SK-N-SH (cell line): ENCODE data around the gene TBC1D16. TPM values are rescaled to one million over a fixed set of nuclear protein-coding genes. Genes with fewer than 3 reads are reported as not detected.
"Not testable (repeated sequence)": the region's sequence is repeated elsewhere in the genome, so short reads cannot be mapped to it uniquely, and the experiment has no call there.

Source experiments
- CTCF ChIA-PET: fragments of 300-600, 350-600 bp; formaldehyde crosslinking; extraction: SDS; loops from one replicate; lab custom pipeline; 2021; lab: Yijun Ruan, JAX
- POLR2A ChIA-PET: fragments of 350-600 bp; sonication (Branson Sonifier 250); formaldehyde crosslinking; extraction: SDS; loops from one replicate; lab custom pipeline; 2020; ENCODE audit warnings: antibody characterized with exemption, inconsistent platforms; lab: Yijun Ruan, JAX
- DNase-seq: peaks from one replicate; pipeline ENCODE4 v3.0.0; 2012
- H2AFZ ChIP-seq: fragments of 200-600 bp; sonication (generic); 2 replicates; pipeline ENCODE4 v1.8.1; 2016; ENCODE audit warnings: antibody characterized with exemption, mild to moderate bottlenecking, low read depth
- H3F3A ChIP-seq: fragments of 200-600 bp; sonication (generic); replicated peaks from 2 replicates; pipeline ENCODE3; 2016; ENCODE audit warnings: antibody characterized with exemption, mild to moderate bottlenecking; ENCODE audit not compliant: insufficient read depth
- H3K27ac ChIP-seq, 2 experiments: fragments of 200-500 bp in 1 of 2; fragments of 200-600 bp in 1 of 2; sonication (Bioruptor generic) in 1 of 2; sonication (generic), shearing (Covaris generic) in 1 of 2; 2 replicates each; pipeline versions ENCODE4 v1.5.1 to v1.6.1; 2014 to 2016; ENCODE audit warnings: low read depth in 2 of 2, inconsistent platforms in 1 of 2, low read length in 1 of 2, mild to moderate bottlenecking in 1 of 2, mixed read lengths in 1 of 2
- H3K27me3 ChIP-seq: fragments of 200-600 bp; sonication (generic), shearing (Covaris generic); 2 replicates; pipeline ENCODE4 v1.6.1; 2016; ENCODE audit warnings: mixed run types; ENCODE audit not compliant: insufficient read depth
- H3K36me3 ChIP-seq, 2 experiments: fragments of 200-500 bp in 1 of 2; fragments of 200-600 bp in 1 of 2; sonication (Bioruptor generic) in 1 of 2; sonication (generic) in 1 of 2; replicated peaks in 1 of 2; 2 replicates each; pipeline versions ENCODE3 to v1.5.1; 2014 to 2016; ENCODE audit warnings: low read length in 1 of 2, mild to moderate bottlenecking in 1 of 2; ENCODE audit not compliant: insufficient read depth in 2 of 2, control insufficient read depth in 1 of 2
- H3K4me1 ChIP-seq, 2 experiments: fragments of 200-500 bp in 1 of 2; fragments of 200-600 bp in 1 of 2; sonication (Bioruptor generic) in 1 of 2; sonication (generic), shearing (Covaris generic) in 1 of 2; 2 replicates each; pipeline versions ENCODE4 v1.5.1 to v1.6.1; 2014 to 2016; ENCODE audit warnings: low read depth in 1 of 2, low read length in 1 of 2, mixed run types in 1 of 2; ENCODE audit not compliant: insufficient read depth in 2 of 2, control insufficient read depth in 1 of 2
- H3K4me2 ChIP-seq: fragments of 200-600 bp; sonication (generic), shearing (Covaris generic); 2 replicates; pipeline ENCODE4 v1.6.1; 2017; ENCODE audit warnings: mixed run types
- H3K4me3 ChIP-seq, 2 experiments: fragments of 200-500 bp in 1 of 2; fragments of 200-600 bp in 1 of 2; sonication (Bioruptor generic) in 1 of 2; sonication (generic), shearing (Covaris generic) in 1 of 2; 2 replicates each; pipeline versions ENCODE4 v1.5.1 to v1.8.1; 2014 to 2016; ENCODE audit warnings: low read depth in 2 of 2, inconsistent platforms in 1 of 2, low read length in 1 of 2, mild to moderate bottlenecking in 1 of 2, mixed read lengths in 1 of 2, moderate library complexity in 1 of 2
- H3K79me2 ChIP-seq: fragments of 200-600 bp; sonication (generic); 2 replicates; pipeline ENCODE4 v1.8.1; 2017; ENCODE audit warnings: mild to moderate bottlenecking; ENCODE audit not compliant: insufficient read depth
- H3K9ac ChIP-seq: fragments of 200-600 bp; sonication (generic); 2 replicates; pipeline ENCODE4 v1.6.1; 2017; ENCODE audit warnings: mixed run types
- H3K9me2 ChIP-seq: fragments of 200-600 bp; sonication (generic); 2 replicates; pipeline ENCODE4 v1.6.1; 2017; ENCODE audit warnings: mixed run types
- H3K9me3 ChIP-seq: fragments of 200-600 bp; sonication (generic); 2 replicates; pipeline ENCODE4 v1.6.1; 2017; ENCODE audit warnings: mixed run types, mild to moderate bottlenecking, moderate library complexity
- H4K20me1 ChIP-seq: fragments of 200-600 bp; sonication (generic); 2 replicates; pipeline ENCODE4 v1.6.1; 2017; ENCODE audit warnings: mild to moderate bottlenecking, mixed run types; ENCODE audit not compliant: insufficient read depth
- CTCF ChIP-seq: fragments of 200-600 bp; sonication (generic); IDR thresholded peaks from 2 replicates; pipeline ENCODE4 v1.6.1; 2017; ENCODE audit warnings: antibody characterized with exemption, mild to moderate bottlenecking, moderate library complexity
- EP300 ChIP-seq, 2 experiments: IDR thresholded peaks; 2 replicates each; pipeline versions ENCODE4 v1.4.0 to v1.6.1; 2012; ENCODE audit warnings: borderline replicate concordance in 1 of 2, low read depth in 1 of 2, low read length in 1 of 2
- EZH2phosphoT487 ChIP-seq: fragments of 200-600 bp; sonication (generic); IDR thresholded peaks from 2 replicates; pipeline ENCODE4 v1.6.1; 2017; ENCODE audit warnings: low read depth, mixed run types, mild to moderate bottlenecking, antibody characterized with exemption, moderate library complexity, borderline replicate concordance
- FOSL2 ChIP-seq: IDR thresholded peaks from 2 replicates; pipeline ENCODE4 v1.4.0; 2012; ENCODE audit warnings: low read depth, mild to moderate bottlenecking, moderate library complexity, borderline replicate concordance
- JUND ChIP-seq: IDR thresholded peaks from 2 replicates; pipeline ENCODE4 v1.4.0; 2012
- MAX ChIP-seq: IDR thresholded peaks from 2 replicates; pipeline ENCODE4 v1.4.0; 2012; ENCODE audit warnings: low read depth
- MXI1 ChIP-seq: IDR thresholded peaks from 2 replicates; pipeline ENCODE4 v1.6.1; 2012; ENCODE audit warnings: mild to moderate bottlenecking, low read depth, low read length, improper control_type of control experiment
- NRF1 ChIP-seq: IDR thresholded peaks from 2 replicates; pipeline ENCODE4 v1.6.1; 2012; ENCODE audit warnings: low read depth, mild to moderate bottlenecking, low read length
- PBX3 ChIP-seq: IDR thresholded peaks from 2 replicates; pipeline ENCODE4; 2012
- POLR2AphosphoS5 ChIP-seq: IDR thresholded peaks from 2 replicates; pipeline ENCODE4 v1.6.1; 2012; ENCODE audit warnings: low read depth, low read length
- RXRA ChIP-seq: IDR thresholded peaks from 2 replicates; pipeline ENCODE4 v1.4.0; 2012; ENCODE audit warnings: low read depth, mild to moderate bottlenecking, borderline replicate concordance
- SMC3 ChIP-seq: IDR thresholded peaks from 2 replicates; pipeline ENCODE4 v1.6.1; 2012; ENCODE audit warnings: low read depth, low read length, improper control_type of control experiment
- TCF12 ChIP-seq: IDR thresholded peaks from 2 replicates; pipeline ENCODE4 v1.4.0; 2012
- USF2 ChIP-seq: fragments of 150-350 bp; IDR thresholded peaks from 2 replicates; pipeline ENCODE4 v1.6.1; 2017; ENCODE audit warnings: antibody characterized with exemption, low read length, low read depth, borderline replicate concordance
- YY1 ChIP-seq: IDR thresholded peaks from 2 replicates; pipeline ENCODE4 v1.4.0; 2012; ENCODE audit warnings: low read depth, mild to moderate bottlenecking
- WGBS: methylation state at CpG from one replicate; pipeline ENCODE4 v1.1.6; 2017; ENCODE audit warnings: low lambda C conversion rate; 5-methylcytosine and 5-hydroxymethylcytosine counted together
- polyA plus RNA-seq, 3 experiments: library from polyadenylated mRNA; depleted of rRNA; stranded (reverse); fragments of >200 nt; gene quantifications; 2 replicates each; pipeline ENCODE4 v1.2.3, GENCODE V29; 2012

The TBC1D16 gene
- polyA plus RNA-seq, 1 of the 3 experiments (the other 2 are of a cell fraction): 14.5 TPM

GRCh38 chr17:79995696-79996095 lies 40.0 kb downstream of the TBC1D16 start:
- no peak overlapping the region for H3K4me2 ChIP-seq
- no peaks in the 10 kb centered on the region for H3K9me2 ChIP-seq
- H3K27ac ChIP-seq: no peak overlapping the region
- no peak overlapping the region for H2AFZ ChIP-seq
- no peaks in the 10 kb centered on the region for H3K27me3 ChIP-seq
- H3K79me2 ChIP-seq: no peaks in the 10 kb centered on the region; the same call in 1 of the 2 replicates
- no peak overlapping the region for H3K9ac ChIP-seq
- H3K4me1 ChIP-seq: peaks cover 0 to 18% of the 10 kb centered on the region in 2 experiments; a peak in 2 of 4 replicates
- H3K9me3 ChIP-seq: no peaks in the 10 kb centered on the region
- TF ChIP-seq PBX3: no peak
- TF ChIP-seq YY1: no peak
- TF ChIP-seq USF2: no peak
- TF ChIP-seq EZH2phosphoT487: no peak
- no peak for TF ChIP-seq TCF12
- TF ChIP-seq POLR2AphosphoS5: no peak
- no peak overlapping the region for H3K4me3 ChIP-seq
- ChIA-PET POLR2A (no interaction called here), CTCF (interaction anchor here (0.6 to 13.1 kb wide), 5 partner anchors 9 to 254 kb away, joined by 4 to 209 read pairs (median 17); partner anchors contain the start of gene CBX4)
- WGBS: 97% methylated on average over 8 of the region's 8 CpGs
- no peak for DNase-seq
- H3F3A ChIP-seq: peaks cover 3% of the 10 kb centered on the region
- H4K20me1 ChIP-seq: peaks cover 5% of the 10 kb centered on the region
- no peaks in the 10 kb centered on the region for H3K36me3 ChIP-seq

- no peak overlapping the region for H3K4me2 ChIP-seq
- CTCF ChIA-PET: interaction anchor here (0.6 to 13.1 kb wide), 10 partner anchors 10 to 286 kb away, joined by 3 to 209 read pairs (median 8); partner anchors contain the start of gene CBX4
These were observed 41.1 kb downstream of the TBC1D16 start for GRCh38 chr17:79994602-79995001.

GRCh38 chr17:79994228-79994569 lies 41.5 kb downstream of the TBC1D16 start:
- WGBS: 82% methylated on average over 4 of the region's 4 CpGs
- not testable (repeated sequence) for H3K4me3 ChIP-seq, H3K4me2 ChIP-seq, H3K9ac ChIP-seq, H3K9me3 ChIP-seq, H3K36me3 ChIP-seq, H2AFZ ChIP-seq, H3K9me2 ChIP-seq, H4K20me1 ChIP-seq, H3K27me3 ChIP-seq, DNase-seq, H3F3A ChIP-seq, H3K79me2 ChIP-seq, H3K27ac ChIP-seq
- POLR2A ChIA-PET: interaction anchor here (0.6 kb wide), 1 partner anchor 10 kb away, joined by 3 read pairs; no protein-coding TSS in a partner anchor
- CTCF ChIA-PET: interaction anchor here (0.8 to 13.1 kb wide), 12 partner anchors 10 to 285 kb away, joined by 3 to 209 read pairs (median 8); partner anchors contain the start of gene CBX4
- peaks cover 0 to 20% of the 10 kb centered on the region in 2 experiments; a peak in 2 of 4 replicates for H3K4me1 ChIP-seq

More at GRCh38 chr17:79994602-79995001, 41.1 kb downstream of the TBC1D16 start:
- Histone ChIP-seq H3K27me3 (no peaks in the 10 kb centered on the region), H3K9me3 (no peaks in the 10 kb centered on the region), H3K4me1 (peaks cover 0 to 20% of the 10 kb centered on the region in 2 experiments; a peak in 2 of 4 replicates), H3K36me3 (no peaks in the 10 kb centered on the region), H3F3A (peaks cover 3% of the 10 kb centered on the region), H3K9ac (no peak overlapping the region), H4K20me1 (peaks cover 5% of the 10 kb centered on the region), H3K9me2 (no peaks in the 10 kb centered on the region), H3K79me2 (peaks cover 3% of the 10 kb centered on the region; the same call in 1 of the 2 replicates), H3K4me3 (no peak overlapping the region), H3K27ac (no peak overlapping the region), H2AFZ (no peak overlapping the region)
- POLR2A ChIA-PET: interaction anchor here (0.6 kb wide), 1 partner anchor 11 kb away, joined by 3 read pairs; no protein-coding TSS in a partner anchor
- TF ChIP-seq JUND (no peak), NRF1 (no peak), POLR2AphosphoS5 (no peak), SMC3 (no peak), RXRA (no peak), EP300 (IDR thresholded peaks at IDR 0.05; ENCODE audit: borderline replicate concordance in 1 of 2, low read depth in 1 of 2, low read length in 1 of 2) (no peak), FOSL2 (no peak), MAX (no peak), MXI1 (no peak), EZH2phosphoT487 (no peak), CTCF (no peak)
- DNase-seq: no peak
- WGBS: 94% methylated on average over 13 of the region's 13 CpGs
